Activated CD8-positive, alpha-beta T cell treated with anti-CD3 and anti-CD28 coated beads, Interleukin-2, amount 10 ng/mL, durations not matched to agents 7 days and 5 days (primary cell): ENCODE measurements around the gene SNX10. TPM values are rescaled to one million over a fixed set of nuclear protein-coding genes. Genes with fewer than 3 reads are reported as not detected.

Experiments used
- ATAC-seq: fragments of 150-1000 bp; cut with Tn5 transposase; one replicate; pipeline ENCODE4 v1.10.0; 2021; ENCODE audit warnings: moderate library complexity
- CTCF ChIA-PET: fragments of 350-600 bp; sonication (Branson Sonifier 250); formaldehyde crosslinking; loops from one replicate; lab custom pipeline; 2021; ENCODE audit warnings: antibody characterized with exemption; lab: Charles Lee
- POLR2A ChIA-PET: fragments of 350-600 bp; sonication (Branson Sonifier 250); formaldehyde crosslinking; loops from one replicate; lab custom pipeline; 2021; ENCODE audit warnings: antibody characterized with exemption; lab: Charles Lee
- DNase-seq: peaks from one replicate; pipeline ENCODE4 v3.0.0-alpha.2; 2020
- H3K27ac Mint-ChIP-seq: one replicate; pipeline ENCODE4 v1.8.0; 2021; ENCODE audit warnings: mild to moderate bottlenecking, mixed read lengths
- H3K27me3 Mint-ChIP-seq: one replicate; pipeline ENCODE4 v1.8.0; 2021; ENCODE audit warnings: low read depth, mixed read lengths
- H3K36me3 Mint-ChIP-seq: one replicate; pipeline ENCODE4 v1.8.0; 2021; ENCODE audit warnings: low read depth, mixed read lengths
- H3K4me1 Mint-ChIP-seq: one replicate; pipeline ENCODE4 v1.8.0; 2021; ENCODE audit warnings: low read depth, mixed read lengths
- H3K4me3 Mint-ChIP-seq: one replicate; pipeline ENCODE4 v1.8.0; 2021; ENCODE audit warnings: mild to moderate bottlenecking, mixed read lengths
- H3K9me3 Mint-ChIP-seq: one replicate; pipeline ENCODE4 v1.8.0; 2022; ENCODE audit warnings: mixed read lengths; ENCODE audit not compliant: insufficient read depth
- total RNA-seq, 2 experiments: library from RNA; stranded (reverse); gene quantifications; one replicate each; pipeline ENCODE4 v1.2.3, GENCODE V29; 2021

Gene SNX10
- total RNA-seq, 2 experiments from 2014 or later: 39.2 to 42.7 TPM

- ChIA-PET POLR2A (no interaction called here), CTCF (no interaction called here)
- no peak overlapping the region for H3K27ac Mint-ChIP-seq
- H3K4me3 Mint-ChIP-seq: no peak overlapping the region
- ATAC-seq (no peak), DNase-seq (no peak)
- no peaks in the 10 kb centered on the region for H3K27me3 Mint-ChIP-seq
- peaks cover 54% of the 10 kb centered on the region for H3K36me3 Mint-ChIP-seq
- H3K4me1 Mint-ChIP-seq: peaks cover 31% of the 10 kb centered on the region
- no peaks in the 10 kb centered on the region for H3K9me3 Mint-ChIP-seq
Observed at GRCh38 chr7:26298472-26299058, 6.9 kb downstream of the SNX10 start.

- H3K27ac Mint-ChIP-seq: peak overlapping the region; percentile 73
- no peaks in the 10 kb centered on the region for H3K9me3 Mint-ChIP-seq
- H3K36me3 Mint-ChIP-seq: peaks cover 50% of the 10 kb centered on the region
- H3K27me3 Mint-ChIP-seq: no peaks in the 10 kb centered on the region
- peak; percentile 48 for DNase-seq
- no peak overlapping the region for H3K4me3 Mint-ChIP-seq
- ChIA-PET POLR2A (interaction anchor here (1.0 to 1.8 kb wide), 5 partner anchors 10 to 106 kb away, joined by 3 to 8 read pairs (median 6); partner anchors contain the start of gene CBX3), CTCF (interaction anchor here (0.6 to 1.7 kb wide), 7 partner anchors 10 to 411 kb away, joined by 3 to 11 read pairs (median 3); partner anchors contain the start of genes CBX3 and SNX10)
- H3K4me1 Mint-ChIP-seq: peaks cover 28% of the 10 kb centered on the region
- ATAC-seq: peak; percentile 69
Observed at GRCh38 chr7:26305090-26305868, 13.6 kb downstream of the SNX10 start.

- CTCF ChIA-PET: interaction anchor here (1.0 to 1.7 kb wide), 4 partner anchors 11 to 412 kb away, joined by 3 to 11 read pairs (median 4); partner anchors contain the start of genes CBX3 and SNX10
- H3K4me1 Mint-ChIP-seq: peaks cover 28% of the 10 kb centered on the region
- peaks cover 48% of the 10 kb centered on the region for H3K36me3 Mint-ChIP-seq
- POLR2A ChIA-PET: interaction anchor here (1.0 to 1.8 kb wide), 4 partner anchors 10 to 105 kb away, joined by 3 to 8 read pairs (median 4); partner anchors contain the start of gene CBX3
- DNase-seq: no peak
- no peaks in the 10 kb centered on the region for H3K27me3 Mint-ChIP-seq
- H3K4me3 Mint-ChIP-seq: no peak overlapping the region
- ATAC-seq: peak; percentile 17
- no peaks in the 10 kb centered on the region for H3K9me3 Mint-ChIP-seq
- no peak overlapping the region for H3K27ac Mint-ChIP-seq
Observed at GRCh38 chr7:26305869-26306665, 14.4 kb downstream of the SNX10 start.

- peaks cover 48% of the 10 kb centered on the region for H3K36me3 Mint-ChIP-seq
- no peak overlapping the region for H3K27ac Mint-ChIP-seq
- ATAC-seq (no peak), DNase-seq (no peak)
- H3K4me1 Mint-ChIP-seq: peaks cover 28% of the 10 kb centered on the region
- no peaks in the 10 kb centered on the region for H3K27me3 Mint-ChIP-seq
- ChIA-PET POLR2A (no interaction called here), CTCF (interaction anchor here (1.1 kb wide), 1 partner anchor 63 kb away, joined by 4 read pairs; no protein-coding TSS in a partner anchor)
- H3K4me3 Mint-ChIP-seq: no peak overlapping the region
- H3K9me3 Mint-ChIP-seq: no peaks in the 10 kb centered on the region
Observed at GRCh38 chr7:26306790-26307189, 15.1 kb downstream of the SNX10 start.

- Mint-ChIP-seq H3K9me3 (no peaks in the 10 kb centered on the region), H3K27ac (no peak overlapping the region), H3K4me1 (peaks cover 28% of the 10 kb centered on the region), H3K4me3 (no peak overlapping the region), H3K27me3 (no peaks in the 10 kb centered on the region), H3K36me3 (peaks cover 46% of the 10 kb centered on the region)
- ChIA-PET CTCF (interaction anchor here (1.1 kb wide), 1 partner anchor 62 kb away, joined by 4 read pairs; no protein-coding TSS in a partner anchor), POLR2A (interaction anchor here (0.6 kb wide), 1 partner anchor 14 kb away, joined by 4 read pairs; no protein-coding TSS in a partner anchor)
- no peak for DNase-seq
- no peak for ATAC-seq
Observed at GRCh38 chr7:26307226-26307625, 15.6 kb downstream of the SNX10 start.

- ATAC-seq: no peak
- peaks cover 40% of the 10 kb centered on the region for H3K36me3 Mint-ChIP-seq
- H3K4me3 Mint-ChIP-seq: no peak overlapping the region
- ChIA-PET CTCF (interaction anchor here (1.1 kb wide), 1 partner anchor 62 kb away, joined by 4 read pairs; no protein-coding TSS in a partner anchor), POLR2A (interaction anchor here (0.6 kb wide), 1 partner anchor 13 kb away, joined by 4 read pairs; no protein-coding TSS in a partner anchor)
- H3K27ac Mint-ChIP-seq: no peak overlapping the region
- no peaks in the 10 kb centered on the region for H3K27me3 Mint-ChIP-seq
- no peaks in the 10 kb centered on the region for H3K9me3 Mint-ChIP-seq
- DNase-seq: no peak
- H3K4me1 Mint-ChIP-seq: peaks cover 28% of the 10 kb centered on the region
Observed at GRCh38 chr7:26307791-26308190, 16.1 kb downstream of the SNX10 start.

- ATAC-seq (no peak), DNase-seq (no peak)
- ChIA-PET CTCF (no interaction called here), POLR2A (no interaction called here)
- Mint-ChIP-seq H3K27me3 (no peaks in the 10 kb centered on the region), H3K4me3 (no peak overlapping the region), H3K27ac (no peak overlapping the region), H3K4me1 (peaks cover 28% of the 10 kb centered on the region), H3K36me3 (peaks cover 34% of the 10 kb centered on the region), H3K9me3 (no peaks in the 10 kb centered on the region)
Observed at GRCh38 chr7:26308551-26308950, 16.9 kb downstream of the SNX10 start.

GRCh38 chr7:26309089-26309488, 17.4 kb downstream of the SNX10 start:
- Mint-ChIP-seq H3K27ac (peak overlapping the region; percentile 31), H3K4me3 (no peak overlapping the region), H3K27me3 (no peaks in the 10 kb centered on the region), H3K36me3 (peaks cover 34% of the 10 kb centered on the region), H3K4me1 (peaks cover 26% of the 10 kb centered on the region), H3K9me3 (no peaks in the 10 kb centered on the region)
- no peak for DNase-seq
- ChIA-PET POLR2A (no interaction called here), CTCF (no interaction called here)
- ATAC-seq: no peak

GRCh38 chr7:26311798-26312197, 20.1 kb downstream of the SNX10 start:
- no peak for ATAC-seq
- DNase-seq: no peak
- Mint-ChIP-seq H3K4me1 (peaks cover 7% of the 10 kb centered on the region), H3K27me3 (no peaks in the 10 kb centered on the region), H3K9me3 (no peaks in the 10 kb centered on the region), H3K36me3 (peaks cover 23% of the 10 kb centered on the region), H3K4me3 (no peak overlapping the region), H3K27ac (no peak overlapping the region)
- POLR2A ChIA-PET: no interaction called here
- CTCF ChIA-PET: no interaction called here

GRCh38 chr7:26317211-26317610, 25.5 kb downstream of the SNX10 start:
- no peaks in the 10 kb centered on the region for H3K9me3 Mint-ChIP-seq
- peaks cover 3% of the 10 kb centered on the region for H3K4me1 Mint-ChIP-seq
- H3K27me3 Mint-ChIP-seq: no peaks in the 10 kb centered on the region
- ATAC-seq (no peak), DNase-seq (no peak)
- H3K36me3 Mint-ChIP-seq: peaks cover 16% of the 10 kb centered on the region
- no peak overlapping the region for H3K4me3 Mint-ChIP-seq
- H3K27ac Mint-ChIP-seq: no peak overlapping the region
- CTCF ChIA-PET: no interaction called here
- POLR2A ChIA-PET: no interaction called here

GRCh38 chr7:26318921-26319320, 27.3 kb downstream of the SNX10 start:
- Mint-ChIP-seq H3K4me1 (no peaks in the 10 kb centered on the region), H3K36me3 (peaks cover 21% of the 10 kb centered on the region), H3K27me3 (no peaks in the 10 kb centered on the region), H3K27ac (no peak overlapping the region), H3K9me3 (no peaks in the 10 kb centered on the region), H3K4me3 (no peak overlapping the region)
- POLR2A ChIA-PET: no interaction called here
- ATAC-seq: no peak
- DNase-seq: no peak
- CTCF ChIA-PET: interaction anchor here (0.7 to 1.4 kb wide), 5 partner anchors 14 to 50 kb away, joined by 3 to 4 read pairs (median 3); no protein-coding TSS in a partner anchor
